SK-N-SH treated with all-trans-retinoic acid at 6 μM for 48 hours (cell line): ENCODE data around the gene TAS2R41.

Experiments
- ATAC-seq: fragments of 200-7000 bp; cut with Tn5 transposase; 3 replicates; pipeline ENCODE4 v1.9.1; 2020; ENCODE audit warnings: mild to moderate bottlenecking, moderate library complexity
- ARNTL ChIP-seq: fragments of 450-650 bp; formaldehyde crosslinking; IDR thresholded peaks from 2 replicates; pipeline ENCODE4 v1.5.0; 2020; ENCODE audit warnings: low read depth, mild to moderate bottlenecking, moderate library complexity, borderline replicate concordance
- BACH2 ChIP-seq: fragments of 250-450 bp; sonication (Bioruptor Pico); IDR thresholded peaks from 2 replicates; pipeline ENCODE4 v1.9.0; 2021; ENCODE audit warnings: mild to moderate bottlenecking, borderline replicate concordance
- CSDC2 ChIP-seq: fragments of 250-450 bp; sonication (Bioruptor Pico); IDR thresholded peaks from 2 replicates; pipeline ENCODE4 v1.5.0; 2020; ENCODE audit warnings: mild to moderate bottlenecking, moderate library complexity
- GLIS3 ChIP-seq: fragments of 250-450 bp; sonication (Bioruptor Pico); IDR thresholded peaks from 2 replicates; pipeline ENCODE4 v1.5.0; 2020; ENCODE audit warnings: mild to moderate bottlenecking, moderate library complexity
- ISL1 ChIP-seq: fragments of 250-450 bp; sonication (Bioruptor Pico); IDR thresholded peaks from 2 replicates; pipeline ENCODE4 v2.1.2; 2022; ENCODE audit warnings: mild to moderate bottlenecking, moderate library complexity
- OSR1 ChIP-seq: fragments of 250-450 bp; sonication (Bioruptor Pico); IDR thresholded peaks from 2 replicates; pipeline ENCODE4 v1.8.0; 2022; ENCODE audit warnings: moderate library complexity, mild to moderate bottlenecking, inconsistent platforms
- PPARA ChIP-seq: fragments of 250-450 bp; sonication (Bioruptor Pico); IDR thresholded peaks from 2 replicates; pipeline ENCODE4 v1.5.0; 2020; ENCODE audit warnings: mild to moderate bottlenecking, borderline replicate concordance
- RARB ChIP-seq: fragments of 250-450 bp; sonication (Bioruptor Pico); IDR thresholded peaks from 2 replicates; pipeline ENCODE4 v1.8.0; 2021; ENCODE audit warnings: mild to moderate bottlenecking, moderate library complexity
- TCF4 ChIP-seq: fragments of 250-450 bp; sonication (Bioruptor Pico); IDR thresholded peaks from 2 replicates; pipeline ENCODE4 v1.8.0; 2021; ENCODE audit warnings: mild to moderate bottlenecking, moderate library complexity, borderline replicate concordance
- TOX ChIP-seq: fragments of 250-450 bp; sonication (Bioruptor Pico); IDR thresholded peaks from 2 replicates; pipeline ENCODE4 v1.8.0; 2021; ENCODE audit warnings: mild to moderate bottlenecking, moderate library complexity, borderline replicate concordance
- TSHZ2 ChIP-seq: fragments of 250-450 bp; sonication (Bioruptor Pico); IDR thresholded peaks from 2 replicates; pipeline ENCODE4 v1.5.0; 2020; ENCODE audit warnings: mild to moderate bottlenecking, moderate library complexity
- ZC3H10 ChIP-seq: fragments of 250-450 bp; sonication (Bioruptor Pico); IDR thresholded peaks from 2 replicates; pipeline ENCODE4 v1.5.1; 2021; ENCODE audit warnings: mild to moderate bottlenecking, moderate library complexity
- ZFP3 ChIP-seq: fragments of 250-450 bp; sonication (Bioruptor Pico); IDR thresholded peaks from 2 replicates; pipeline ENCODE4 v1.5.0; 2020; ENCODE audit warnings: mild to moderate bottlenecking, moderate library complexity
- ZFP30 ChIP-seq: fragments of 450-650 bp; formaldehyde crosslinking; IDR thresholded peaks from 2 replicates; pipeline ENCODE4 v1.5.0; 2022; ENCODE audit warnings: mild to moderate bottlenecking, moderate library complexity
- ZNF565 ChIP-seq: fragments of 450-650 bp; formaldehyde crosslinking; conservative IDR thresholded peaks from 2 replicates; pipeline ENCODE4 v1.5.0; 2020; ENCODE audit warnings: low read depth, mild to moderate bottlenecking, moderate library complexity
- ZNF70 ChIP-seq: fragments of 450-650 bp; formaldehyde crosslinking; IDR thresholded peaks from 2 replicates; pipeline ENCODE4 v1.5.0; 2020; ENCODE audit warnings: mild to moderate bottlenecking, moderate library complexity
- ZNF8 ChIP-seq: fragments of 450-650 bp; formaldehyde crosslinking; IDR thresholded peaks from 2 replicates; pipeline ENCODE4 v1.5.0; 2020; ENCODE audit warnings: mild to moderate bottlenecking, moderate library complexity
- TF ChIP-seq, protein P1 (sequence below): fragments of 250-450 bp; sonication (Bioruptor Pico); IDR thresholded peaks from 2 replicates; pipeline ENCODE4 v1.8.0; 2020; ENCODE audit warnings: mild to moderate bottlenecking, moderate library complexity, borderline replicate concordance
- TF ChIP-seq, protein P2 (sequence below): fragments of 250-450 bp; sonication (Bioruptor Pico); IDR thresholded peaks from 2 replicates; pipeline ENCODE4 v1.8.0; 2021; ENCODE audit warnings: low read depth, mild to moderate bottlenecking, moderate library complexity, borderline replicate concordance
- TF ChIP-seq, protein P3 (sequence below): fragments of 250-450 bp; sonication (Bioruptor Pico); IDR thresholded peaks from 2 replicates; pipeline ENCODE4 v1.5.1; 2021; ENCODE audit warnings: mild to moderate bottlenecking, moderate library complexity

The TAS2R41 gene

GRCh38 chr7:143437578-143437977 is 40.1 kb upstream of the TAS2R41 start:
- ATAC-seq = peak; percentile 33
- TF ChIP-seq ARNTL (CRISPR knock-in tag) (no peak), GLIS3 (CRISPR knock-in tag) (no peak), TOX (CRISPR knock-in tag) (no peak), ZC3H10 (CRISPR knock-in tag) (no peak), OSR1 (CRISPR knock-in tag) (no peak), TSHZ2 (CRISPR knock-in tag) (no peak), ISL1 (CRISPR knock-in tag) (no peak), BACH2 (CRISPR knock-in tag) (no peak), ZFP3 (CRISPR knock-in tag) (no peak), ZNF8 (CRISPR knock-in tag) (no peak), ZNF565 (CRISPR knock-in tag) (no peak), TCF4 (CRISPR knock-in tag) (no peak), PPARA (CRISPR knock-in tag) (no peak), ZNF70 (CRISPR knock-in tag) (no peak), ZFP30 (no peak), RARB (CRISPR knock-in tag) (no peak)
- TF ChIP-seq, protein P1, sequence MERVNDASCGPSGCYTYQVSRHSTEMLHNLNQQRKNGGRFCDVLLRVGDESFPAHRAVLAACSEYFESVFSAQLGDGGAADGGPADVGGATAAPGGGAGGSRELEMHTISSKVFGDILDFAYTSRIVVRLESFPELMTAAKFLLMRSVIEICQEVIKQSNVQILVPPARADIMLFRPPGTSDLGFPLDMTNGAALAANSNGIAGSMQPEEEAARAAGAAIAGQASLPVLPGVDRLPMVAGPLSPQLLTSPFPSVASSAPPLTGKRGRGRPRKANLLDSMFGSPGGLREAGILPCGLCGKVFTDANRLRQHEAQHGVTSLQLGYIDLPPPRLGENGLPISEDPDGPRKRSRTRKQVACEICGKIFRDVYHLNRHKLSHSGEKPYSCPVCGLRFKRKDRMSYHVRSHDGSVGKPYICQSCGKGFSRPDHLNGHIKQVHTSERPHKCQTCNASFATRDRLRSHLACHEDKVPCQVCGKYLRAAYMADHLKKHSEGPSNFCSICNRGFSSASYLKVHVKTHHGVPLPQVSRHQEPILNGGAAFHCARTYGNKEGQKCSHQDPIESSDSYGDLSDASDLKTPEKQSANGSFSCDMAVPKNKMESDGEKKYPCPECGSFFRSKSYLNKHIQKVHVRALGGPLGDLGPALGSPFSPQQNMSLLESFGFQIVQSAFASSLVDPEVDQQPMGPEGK (CRISPR knock-in tag) = no peak
- TF ChIP-seq, protein P2, sequence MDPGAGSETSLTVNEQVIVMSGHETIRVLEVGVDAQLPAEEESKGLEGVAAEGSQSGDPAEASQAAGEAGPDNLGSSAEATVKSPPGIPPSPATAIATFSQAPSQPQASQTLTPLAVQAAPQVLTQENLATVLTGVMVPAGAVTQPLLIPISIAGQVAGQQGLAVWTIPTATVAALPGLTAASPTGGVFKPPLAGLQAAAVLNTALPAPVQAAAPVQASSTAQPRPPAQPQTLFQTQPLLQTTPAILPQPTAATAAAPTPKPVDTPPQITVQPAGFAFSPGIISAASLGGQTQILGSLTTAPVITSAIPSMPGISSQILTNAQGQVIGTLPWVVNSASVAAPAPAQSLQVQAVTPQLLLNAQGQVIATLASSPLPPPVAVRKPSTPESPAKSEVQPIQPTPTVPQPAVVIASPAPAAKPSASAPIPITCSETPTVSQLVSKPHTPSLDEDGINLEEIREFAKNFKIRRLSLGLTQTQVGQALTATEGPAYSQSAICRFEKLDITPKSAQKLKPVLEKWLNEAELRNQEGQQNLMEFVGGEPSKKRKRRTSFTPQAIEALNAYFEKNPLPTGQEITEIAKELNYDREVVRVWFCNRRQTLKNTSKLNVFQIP (CRISPR knock-in tag) = no peak
- TF ChIP-seq, protein P3, sequence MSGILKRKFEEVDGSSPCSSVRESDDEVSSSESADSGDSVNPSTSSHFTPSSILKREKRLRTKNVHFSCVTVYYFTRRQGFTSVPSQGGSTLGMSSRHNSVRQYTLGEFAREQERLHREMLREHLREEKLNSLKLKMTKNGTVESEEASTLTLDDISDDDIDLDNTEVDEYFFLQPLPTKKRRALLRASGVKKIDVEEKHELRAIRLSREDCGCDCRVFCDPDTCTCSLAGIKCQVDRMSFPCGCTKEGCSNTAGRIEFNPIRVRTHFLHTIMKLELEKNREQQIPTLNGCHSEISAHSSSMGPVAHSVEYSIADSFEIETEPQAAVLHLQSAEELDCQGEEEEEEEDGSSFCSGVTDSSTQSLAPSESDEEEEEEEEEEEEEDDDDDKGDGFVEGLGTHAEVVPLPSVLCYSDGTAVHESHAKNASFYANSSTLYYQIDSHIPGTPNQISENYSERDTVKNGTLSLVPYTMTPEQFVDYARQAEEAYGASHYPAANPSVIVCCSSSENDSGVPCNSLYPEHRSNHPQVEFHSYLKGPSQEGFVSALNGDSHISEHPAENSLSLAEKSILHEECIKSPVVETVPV (CRISPR knock-in tag) = no peak

DNA sequence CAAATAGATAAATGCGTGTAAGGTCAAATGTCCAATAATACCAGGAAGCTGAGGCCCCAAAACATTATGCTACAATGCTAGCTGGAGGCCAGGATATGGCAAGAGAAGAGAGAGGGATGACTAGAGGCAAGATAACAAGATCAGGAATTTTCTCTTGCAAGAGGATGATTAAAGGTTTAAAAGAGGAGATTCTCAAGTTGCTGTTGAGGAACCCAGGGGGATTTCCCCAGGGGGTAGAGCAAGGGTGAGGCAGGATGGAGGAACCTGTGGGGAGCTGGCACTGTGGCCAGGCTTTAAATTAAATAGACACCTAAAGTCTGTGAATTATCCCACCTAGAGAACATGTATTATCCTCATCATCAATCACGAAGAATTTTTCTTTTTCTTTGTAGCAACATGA is 37.8 kb upstream of the TAS2R41 start:
- ATAC-seq = no peak
- no peak for TF ChIP-seq ZNF70 (CRISPR knock-in tag)
- no peak for TF ChIP-seq ARNTL (CRISPR knock-in tag)
- no peak for TF ChIP-seq PPARA (CRISPR knock-in tag)
- TF ChIP-seq CSDC2 (CRISPR knock-in tag) = no peak
- no peak for TF ChIP-seq TSHZ2 (CRISPR knock-in tag)
- no peak for TF ChIP-seq ZNF8 (CRISPR knock-in tag)
- TF ChIP-seq, protein P3 (CRISPR knock-in tag) = no peak
- TF ChIP-seq, protein P1 (CRISPR knock-in tag) = no peak
- no peak for TF ChIP-seq ISL1 (CRISPR knock-in tag)
- no peak for TF ChIP-seq ZFP30
